ENCODE measurements around the gene ENDOU.

Gene ENDOU

GRCh38 chr12:47729233-47729632, 3.9 kb upstream of the ENDOU start:
- H3K4me3 Mint-ChIP-seq: no peak overlapping the region
- no peaks in the 10 kb centered on the region for H3K9me3 Mint-ChIP-seq
- H3K4me1 Mint-ChIP-seq: peaks cover 38% of the 10 kb centered on the region
- no peaks in the 10 kb centered on the region for H3K36me3 Mint-ChIP-seq (ENCODE audit: low read depth)
- peak overlapping the region in 2 of 3 experiments; percentile 3 to 72 for H3K27ac Mint-ChIP-seq
- no peak for TF ChIP-seq CTCF (IDR thresholded peaks at IDR 0.05; ENCODE audit: unreplicated experiment in 3 of 3)
- H3K27me3 Mint-ChIP-seq (ENCODE audit: low read depth): peaks cover 6% of the 10 kb centered on the region

DNA sequence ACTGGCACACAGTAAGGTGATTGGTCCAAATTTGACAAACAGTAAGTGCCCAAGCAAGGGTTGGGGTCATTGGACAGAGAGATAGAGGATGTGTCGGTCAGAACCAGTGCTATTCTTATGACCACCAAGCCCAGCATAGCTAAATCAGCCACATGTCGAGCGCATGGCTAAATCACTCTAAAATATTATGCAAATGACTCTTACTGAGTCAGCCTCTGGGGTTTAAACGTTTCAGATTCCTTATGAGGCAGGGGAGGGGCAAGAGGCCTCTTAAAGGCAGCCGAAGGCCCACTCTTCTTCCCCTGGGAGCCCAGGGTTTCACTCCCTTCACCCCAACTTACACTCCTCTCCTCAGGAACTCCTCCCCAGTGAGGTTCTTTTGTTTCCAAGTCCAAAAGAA, 603 bp upstream of the ENDOU start:
- Mint-ChIP-seq H3K27me3 (ENCODE audit: low read depth) (peaks cover 9% of the 10 kb centered on the region), H3K36me3 (ENCODE audit: low read depth) (no peaks in the 10 kb centered on the region), H3K4me3 (no peak overlapping the region), H3K27ac (peak overlapping the region in 2 of 3 experiments; percentile 58 to 72), H3K9me3 (no peaks in the 10 kb centered on the region), H3K4me1 (peaks cover 30% of the 10 kb centered on the region)
- no peak for TF ChIP-seq CTCF (IDR thresholded peaks at IDR 0.05; ENCODE audit: unreplicated experiment in 3 of 3)

GRCh38 chr12:47722941-47723631, 2.2 kb downstream of the ENDOU start:
- H3K4me3 Mint-ChIP-seq: no peak overlapping the region
- no peaks in the 10 kb centered on the region for H3K36me3 Mint-ChIP-seq (ENCODE audit: low read depth)
- TF ChIP-seq CTCF (IDR thresholded peaks at IDR 0.05; ENCODE audit: unreplicated experiment in 3 of 3): no peak
- peaks cover 9% of the 10 kb centered on the region for H3K27me3 Mint-ChIP-seq (ENCODE audit: low read depth)
- peaks cover 18% of the 10 kb centered on the region for H3K4me1 Mint-ChIP-seq
- no peaks in the 10 kb centered on the region for H3K9me3 Mint-ChIP-seq
- no peak overlapping the region for H3K27ac Mint-ChIP-seq

DNA sequence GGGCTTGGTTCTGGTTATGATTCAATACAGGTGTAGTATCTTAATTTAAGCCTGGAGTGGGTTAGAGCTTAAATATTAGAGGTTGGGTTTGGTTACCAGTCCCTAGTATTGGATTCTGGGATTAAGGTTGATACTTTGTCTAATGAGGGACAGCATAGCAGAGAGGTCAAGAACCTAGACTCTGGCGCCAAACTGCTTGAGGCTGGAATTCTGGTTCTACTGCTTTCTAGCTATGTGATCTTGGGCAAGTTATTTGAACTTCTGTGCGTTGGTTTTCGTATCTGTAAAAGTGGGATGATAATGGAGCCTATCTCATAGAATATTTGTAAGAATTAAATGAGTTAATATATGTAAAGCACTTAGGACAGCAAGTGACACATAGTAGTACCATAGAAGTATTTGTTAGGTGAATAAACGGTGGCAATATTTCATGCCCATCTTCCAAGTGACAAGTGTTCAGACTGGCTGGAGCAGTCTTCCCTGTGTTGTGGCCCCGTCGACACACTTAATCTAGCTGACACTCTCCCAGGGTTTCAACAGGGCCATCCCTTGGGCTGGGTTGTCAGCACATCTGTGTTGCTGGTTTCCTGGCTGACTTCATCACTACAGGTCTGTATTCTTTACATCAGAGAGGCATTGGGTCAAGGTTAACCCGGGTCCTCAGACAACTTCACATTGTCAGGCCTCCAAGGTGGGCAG, 3.0 kb downstream of the ENDOU start:
- H3K4me3 Mint-ChIP-seq: no peak overlapping the region
- no peak for TF ChIP-seq CTCF (IDR thresholded peaks at IDR 0.05; ENCODE audit: unreplicated experiment in 3 of 3)
- H3K36me3 Mint-ChIP-seq (ENCODE audit: low read depth): no peaks in the 10 kb centered on the region
- no peaks in the 10 kb centered on the region for H3K9me3 Mint-ChIP-seq
- H3K27me3 Mint-ChIP-seq (ENCODE audit: low read depth): peaks cover 9% of the 10 kb centered on the region
- H3K4me1 Mint-ChIP-seq: peaks cover 21% of the 10 kb centered on the region
- no peak overlapping the region for H3K27ac Mint-ChIP-seq

DNA sequence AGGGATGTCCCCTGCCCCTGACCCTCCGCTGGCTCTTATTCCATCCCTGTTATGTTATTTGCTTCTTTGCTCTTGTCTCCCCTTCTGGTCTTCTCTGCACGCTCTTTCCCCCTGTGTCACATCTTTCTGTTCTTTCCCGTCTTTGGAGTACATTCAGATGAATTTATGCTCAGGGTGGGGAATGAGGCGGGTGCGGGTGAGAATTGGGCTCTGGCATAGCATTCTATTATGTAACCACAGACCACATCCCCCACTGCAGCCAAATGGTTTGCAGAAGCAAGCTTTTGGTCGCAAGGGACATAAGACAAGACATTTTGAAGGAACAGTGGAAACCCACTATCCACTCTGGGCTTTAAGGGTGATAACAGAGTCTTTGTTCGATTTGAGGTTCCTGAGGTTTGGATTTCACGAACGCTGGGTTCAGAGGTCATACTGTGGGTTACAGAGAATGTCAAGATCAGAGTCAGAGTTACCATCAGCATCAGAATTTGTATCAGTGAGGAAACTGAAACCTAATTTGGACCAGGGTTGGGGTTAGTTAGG, 3.8 kb downstream of the ENDOU start:
- TF ChIP-seq CTCF (IDR thresholded peaks at IDR 0.05; ENCODE audit: unreplicated experiment in 3 of 3): no peak
- Mint-ChIP-seq H3K4me3 (no peak overlapping the region), H3K27ac (no peak overlapping the region), H3K9me3 (no peaks in the 10 kb centered on the region), H3K4me1 (peaks cover 28% of the 10 kb centered on the region), H3K27me3 (ENCODE audit: low read depth) (peaks cover 9% of the 10 kb centered on the region), H3K36me3 (ENCODE audit: low read depth) (no peaks in the 10 kb centered on the region)
